ENCODE results near the gene NPC1L1.

Gene NPC1L1

GRCh38 chr7:44573464-44574286 lies 32.5 kb upstream of the NPC1L1 start, which contains the start of gene DDX56:
Gene DDX56 (minus strand): TSS chr7:44573908. CDS start chr7:44573895, 13 bp downstream.
- peak; percentile 93 to 96 for DNase-seq (ENCODE audit: low read depth in 1 of 2, low spot score in 1 of 2)
- Histone ChIP-seq H3K27me3 (ENCODE audit: insufficient read depth, poor library complexity, severe bottlenecking) (no peaks in the 10 kb centered on the region), H3K27ac (replicated peaks) (peak within 1 kb of the TSS; percentile 76), H3K4me3 (replicated peaks; ENCODE audit: insufficient read depth, low read length) (peak within 1 kb of the TSS; percentile 93)
- TF ChIP-seq GABPA (IDR thresholded peaks at IDR 0.05; ENCODE audit: low read depth) (peak; percentile 83), POLR2AphosphoS5 (IDR thresholded peaks at IDR 0.05; ENCODE audit: low read depth) (peak; percentile 93; the same call in 1 of the 2 replicates)
- TF ChIP-seq, protein P1, sequence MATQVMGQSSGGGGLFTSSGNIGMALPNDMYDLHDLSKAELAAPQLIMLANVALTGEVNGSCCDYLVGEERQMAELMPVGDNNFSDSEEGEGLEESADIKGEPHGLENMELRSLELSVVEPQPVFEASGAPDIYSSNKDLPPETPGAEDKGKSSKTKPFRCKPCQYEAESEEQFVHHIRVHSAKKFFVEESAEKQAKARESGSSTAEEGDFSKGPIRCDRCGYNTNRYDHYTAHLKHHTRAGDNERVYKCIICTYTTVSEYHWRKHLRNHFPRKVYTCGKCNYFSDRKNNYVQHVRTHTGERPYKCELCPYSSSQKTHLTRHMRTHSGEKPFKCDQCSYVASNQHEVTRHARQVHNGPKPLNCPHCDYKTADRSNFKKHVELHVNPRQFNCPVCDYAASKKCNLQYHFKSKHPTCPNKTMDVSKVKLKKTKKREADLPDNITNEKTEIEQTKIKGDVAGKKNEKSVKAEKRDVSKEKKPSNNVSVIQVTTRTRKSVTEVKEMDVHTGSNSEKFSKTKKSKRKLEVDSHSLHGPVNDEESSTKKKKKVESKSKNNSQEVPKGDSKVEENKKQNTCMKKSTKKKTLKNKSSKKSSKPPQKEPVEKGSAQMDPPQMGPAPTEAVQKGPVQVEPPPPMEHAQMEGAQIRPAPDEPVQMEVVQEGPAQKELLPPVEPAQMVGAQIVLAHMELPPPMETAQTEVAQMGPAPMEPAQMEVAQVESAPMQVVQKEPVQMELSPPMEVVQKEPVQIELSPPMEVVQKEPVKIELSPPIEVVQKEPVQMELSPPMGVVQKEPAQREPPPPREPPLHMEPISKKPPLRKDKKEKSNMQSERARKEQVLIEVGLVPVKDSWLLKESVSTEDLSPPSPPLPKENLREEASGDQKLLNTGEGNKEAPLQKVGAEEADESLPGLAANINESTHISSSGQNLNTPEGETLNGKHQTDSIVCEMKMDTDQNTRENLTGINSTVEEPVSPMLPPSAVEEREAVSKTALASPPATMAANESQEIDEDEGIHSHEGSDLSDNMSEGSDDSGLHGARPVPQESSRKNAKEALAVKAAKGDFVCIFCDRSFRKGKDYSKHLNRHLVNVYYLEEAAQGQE (IDR thresholded peaks at IDR 0.05; ENCODE audit: insufficient replicate concordance, low read depth), result no peak

GRCh38 chr7:44572771-44573170 lies 31.6 kb upstream of the NPC1L1 start:
- H3K4me3 ChIP-seq (replicated peaks; ENCODE audit: insufficient read depth, low read length), result peak overlapping the region; percentile 93
- DNase-seq (ENCODE audit: low read depth in 1 of 2, low spot score in 1 of 2), result no peak
- TF ChIP-seq, protein P1 (IDR thresholded peaks at IDR 0.05; ENCODE audit: insufficient replicate concordance, low read depth), result no peak
- no peak for TF ChIP-seq POLR2AphosphoS5 (IDR thresholded peaks at IDR 0.05; ENCODE audit: low read depth)
- no peak for TF ChIP-seq SPI1 (IDR thresholded peaks at IDR 0.05; ENCODE audit: borderline replicate concordance, low read depth)
- TF ChIP-seq, protein P2, sequence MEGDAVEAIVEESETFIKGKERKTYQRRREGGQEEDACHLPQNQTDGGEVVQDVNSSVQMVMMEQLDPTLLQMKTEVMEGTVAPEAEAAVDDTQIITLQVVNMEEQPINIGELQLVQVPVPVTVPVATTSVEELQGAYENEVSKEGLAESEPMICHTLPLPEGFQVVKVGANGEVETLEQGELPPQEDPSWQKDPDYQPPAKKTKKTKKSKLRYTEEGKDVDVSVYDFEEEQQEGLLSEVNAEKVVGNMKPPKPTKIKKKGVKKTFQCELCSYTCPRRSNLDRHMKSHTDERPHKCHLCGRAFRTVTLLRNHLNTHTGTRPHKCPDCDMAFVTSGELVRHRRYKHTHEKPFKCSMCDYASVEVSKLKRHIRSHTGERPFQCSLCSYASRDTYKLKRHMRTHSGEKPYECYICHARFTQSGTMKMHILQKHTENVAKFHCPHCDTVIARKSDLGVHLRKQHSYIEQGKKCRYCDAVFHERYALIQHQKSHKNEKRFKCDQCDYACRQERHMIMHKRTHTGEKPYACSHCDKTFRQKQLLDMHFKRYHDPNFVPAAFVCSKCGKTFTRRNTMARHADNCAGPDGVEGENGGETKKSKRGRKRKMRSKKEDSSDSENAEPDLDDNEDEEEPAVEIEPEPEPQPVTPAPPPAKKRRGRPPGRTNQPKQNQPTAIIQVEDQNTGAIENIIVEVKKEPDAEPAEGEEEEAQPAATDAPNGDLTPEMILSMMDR (IDR thresholded peaks at IDR 0.05; ENCODE audit: insufficient read depth, low read length), result no peak
- no peak for TF ChIP-seq GABPA (IDR thresholded peaks at IDR 0.05; ENCODE audit: low read depth)
- no peaks in the 10 kb centered on the region for H3K27me3 ChIP-seq (ENCODE audit: insufficient read depth, poor library complexity, severe bottlenecking)
- H3K27ac ChIP-seq (replicated peaks), result peak overlapping the region; percentile 76

DNA sequence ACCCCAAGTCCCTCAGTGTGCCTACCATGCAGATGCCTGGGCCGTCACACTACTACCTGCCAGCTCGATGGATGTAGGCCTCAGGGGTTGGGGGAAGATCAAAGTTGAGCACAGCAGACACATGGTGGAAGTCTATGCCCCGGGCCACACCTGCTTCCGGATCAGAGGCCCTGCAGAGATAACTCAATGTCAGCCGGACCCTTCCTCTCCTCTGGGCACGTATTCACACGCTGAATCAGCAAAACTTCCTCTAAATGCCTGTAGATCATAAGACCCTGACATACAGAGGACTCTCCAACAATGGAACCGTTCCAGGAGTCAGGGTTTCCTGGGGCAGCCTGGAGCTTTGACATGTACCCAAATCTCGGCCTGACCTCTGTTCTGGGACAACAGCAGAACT lies 28.8 kb upstream of the NPC1L1 start:
- DNase-seq (ENCODE audit: low read depth in 1 of 2, low spot score in 1 of 2), result no peak
- Histone ChIP-seq H3K27ac (replicated peaks) (no peak overlapping the region), H3K4me3 (replicated peaks; ENCODE audit: insufficient read depth, low read length) (no peak overlapping the region), H3K27me3 (ENCODE audit: insufficient read depth, poor library complexity, severe bottlenecking) (no peaks in the 10 kb centered on the region)
- TF ChIP-seq, protein P1 (IDR thresholded peaks at IDR 0.05; ENCODE audit: insufficient replicate concordance, low read depth), result no peak
- TF ChIP-seq POLR2AphosphoS5 (IDR thresholded peaks at IDR 0.05; ENCODE audit: low read depth) (no peak), SPI1 (IDR thresholded peaks at IDR 0.05; ENCODE audit: borderline replicate concordance, low read depth) (no peak), GABPA (IDR thresholded peaks at IDR 0.05; ENCODE audit: low read depth) (no peak)
- TF ChIP-seq, protein P2 (IDR thresholded peaks at IDR 0.05; ENCODE audit: insufficient read depth, low read length), result no peak
